Activated CD8-positive, alpha-beta memory T cell treated with anti-CD3 and anti-CD28 coated beads, Interleukin-2, amount 50 U/mL, for 1 hour (primary cell): ENCODE measurements around the gene LIN28A.

ENCODE experiments used
- DNase-seq: peaks from one replicate; pipeline ENCODE4 v3.0.0-alpha.2; 2020; ENCODE audit errors: extremely low read depth

Gene LIN28A

DNA sequence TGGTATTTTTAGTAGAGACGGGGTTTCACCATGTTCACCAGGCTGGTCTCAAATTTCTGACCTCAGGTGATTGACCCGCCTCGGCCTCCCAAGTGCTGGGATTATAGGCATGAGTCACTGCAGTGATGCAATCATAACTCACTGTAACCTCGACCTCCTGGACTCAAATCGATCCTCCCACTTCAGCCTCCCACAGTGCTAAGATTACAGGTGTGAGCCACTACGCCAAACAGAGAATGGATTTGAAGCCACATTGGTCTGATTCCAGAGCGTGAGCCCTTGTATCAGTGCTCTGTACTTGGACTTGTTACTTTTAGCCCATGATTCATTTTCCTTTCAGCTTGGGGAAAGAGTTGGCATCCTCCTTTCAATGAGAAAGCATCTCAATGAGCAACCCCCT is 23.2 kb upstream of the LIN28A start:
- DNase-seq = no peak

DNA sequence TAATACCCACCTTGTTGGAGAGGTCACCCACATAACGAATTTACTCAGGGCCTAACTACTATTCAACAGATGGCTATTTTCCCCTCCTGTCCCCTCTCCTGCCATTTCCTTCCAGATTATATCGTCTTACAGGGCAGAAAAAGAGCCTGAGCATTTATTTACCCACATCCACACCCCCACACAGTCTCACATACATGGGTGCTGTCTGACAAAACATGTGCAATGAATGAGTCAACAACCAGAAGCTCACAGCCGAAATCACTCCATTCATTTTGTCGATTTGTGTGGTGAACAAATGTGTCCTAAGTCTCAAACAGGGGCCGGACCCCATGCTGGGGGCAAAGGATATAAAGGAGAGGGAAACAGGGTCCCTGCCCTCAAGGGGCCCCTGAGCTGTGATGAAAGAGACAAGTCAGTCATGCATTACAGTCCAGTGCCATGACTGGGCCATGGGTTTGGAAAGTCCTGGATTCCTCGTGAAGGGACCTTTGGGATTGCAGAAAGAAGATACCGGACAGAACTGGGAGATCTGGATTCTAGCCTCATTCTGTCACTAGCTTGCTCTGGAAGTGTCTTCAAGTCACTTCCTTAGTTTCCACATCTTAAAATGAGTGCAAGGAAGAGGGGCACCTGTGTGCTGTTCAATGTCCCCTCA is 21.7 kb upstream of the LIN28A start:
- no peak for DNase-seq

DNA sequence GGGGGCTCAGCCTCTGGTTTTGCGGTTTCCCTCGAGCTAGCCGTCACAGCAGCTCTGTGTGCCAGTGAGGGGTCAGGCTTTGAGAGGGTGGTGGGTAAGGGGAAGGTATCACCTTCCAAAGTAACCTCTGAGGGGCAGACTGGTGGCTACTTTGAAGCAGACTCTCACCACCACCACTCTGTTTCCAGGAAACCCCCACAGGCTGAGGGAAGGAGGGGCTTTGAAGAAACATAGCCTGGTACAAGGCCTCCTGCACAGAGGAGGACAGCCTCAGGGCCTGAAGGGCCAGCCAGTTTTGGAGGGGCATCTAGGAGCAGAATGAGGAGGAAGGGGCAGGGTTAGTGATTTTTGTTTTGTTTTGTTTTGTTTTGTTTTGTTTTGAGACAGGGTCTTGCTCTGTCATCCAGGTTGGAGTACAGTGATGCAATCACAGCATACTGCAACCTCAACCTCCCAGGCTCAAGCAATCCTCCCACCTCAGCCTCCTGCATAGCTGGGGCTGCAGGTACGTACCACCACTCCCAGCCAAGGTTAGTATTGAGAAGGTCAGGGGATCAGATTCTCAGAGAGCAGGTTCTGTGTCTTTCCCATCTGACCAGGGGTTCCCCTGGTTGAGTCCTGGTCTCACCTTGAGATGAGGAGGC is 20.9 kb upstream of the LIN28A start:
- no peak for DNase-seq

DNA sequence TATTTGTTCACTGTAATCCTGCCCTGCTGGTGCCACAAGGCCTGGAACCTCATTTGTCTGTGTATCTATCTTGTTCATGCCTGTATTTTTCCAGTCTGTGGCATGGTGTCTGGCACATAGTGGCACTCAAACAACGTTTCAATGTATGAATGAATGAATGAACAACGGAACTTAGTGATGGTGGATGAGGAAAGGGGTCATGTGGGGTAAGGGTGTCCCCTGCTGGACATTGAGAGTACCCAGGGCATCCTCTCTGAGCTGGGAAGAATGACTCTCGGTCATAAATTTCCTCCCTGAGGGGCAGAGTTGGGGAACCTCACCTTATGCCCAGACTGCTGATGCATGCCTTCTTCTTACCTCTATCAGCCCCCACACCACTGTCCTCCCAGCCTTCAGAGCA is 19.2 kb upstream of the LIN28A start:
- no peak for DNase-seq

DNA sequence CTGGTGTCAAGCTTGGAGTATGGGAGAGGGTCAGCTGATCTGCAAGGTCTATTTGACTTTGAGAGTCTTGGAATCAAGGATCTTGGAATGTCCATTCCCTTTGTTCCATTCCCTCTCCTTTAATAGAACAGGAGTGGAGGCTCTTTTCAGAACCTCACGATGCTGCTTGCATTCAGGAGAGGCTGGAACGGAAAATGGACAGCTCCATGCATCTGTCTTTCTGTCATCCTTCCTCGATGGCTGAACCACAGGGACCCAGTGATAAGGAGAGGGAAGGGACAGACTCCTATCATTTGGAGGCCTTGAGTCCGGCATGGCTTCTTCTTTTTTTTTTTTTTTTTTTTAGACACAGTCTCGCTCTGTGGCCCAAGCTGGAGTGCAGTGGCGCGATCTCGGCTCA is 14.9 kb upstream of the LIN28A start:
- no peak for DNase-seq

DNA sequence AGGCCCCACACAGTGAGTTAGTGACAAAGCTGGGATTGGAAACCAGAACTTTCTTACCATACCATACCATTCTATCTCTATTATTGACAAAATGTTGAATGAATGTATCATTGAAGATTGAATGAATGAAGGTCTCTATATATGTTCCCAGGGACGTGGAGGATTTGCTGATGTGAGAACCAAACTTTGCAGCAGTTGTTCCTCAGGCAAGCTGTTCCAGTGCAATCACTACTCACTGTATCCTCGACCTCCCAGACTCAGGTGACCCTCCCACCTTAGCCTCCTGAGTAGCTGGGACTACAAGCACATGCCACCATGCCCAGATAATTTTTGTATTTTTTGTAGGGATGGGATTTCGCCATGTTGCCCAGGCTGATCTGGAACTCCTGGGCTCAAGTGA is 11.6 kb upstream of the LIN28A start:
- no peak for DNase-seq

DNA sequence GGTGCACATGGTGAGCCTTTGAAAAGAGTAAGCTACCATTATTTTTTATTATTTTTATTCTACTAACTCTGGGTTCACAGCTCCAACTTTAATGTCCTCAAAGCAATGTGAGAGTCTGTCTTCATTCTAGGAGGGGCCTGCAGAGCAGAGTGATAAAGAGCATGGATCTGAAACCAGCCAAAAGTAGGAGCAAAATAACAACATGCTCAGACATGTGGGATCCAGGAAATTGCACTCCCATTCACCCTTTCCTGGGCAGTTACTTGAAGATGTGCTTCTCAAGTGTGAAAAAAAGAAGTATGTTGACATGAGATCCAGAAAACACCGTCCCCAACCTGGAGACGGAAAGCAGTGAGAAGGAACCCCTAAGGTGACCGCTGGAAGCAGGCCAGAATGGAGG is 8.7 kb upstream of the LIN28A start:
- no peak for DNase-seq

DNA sequence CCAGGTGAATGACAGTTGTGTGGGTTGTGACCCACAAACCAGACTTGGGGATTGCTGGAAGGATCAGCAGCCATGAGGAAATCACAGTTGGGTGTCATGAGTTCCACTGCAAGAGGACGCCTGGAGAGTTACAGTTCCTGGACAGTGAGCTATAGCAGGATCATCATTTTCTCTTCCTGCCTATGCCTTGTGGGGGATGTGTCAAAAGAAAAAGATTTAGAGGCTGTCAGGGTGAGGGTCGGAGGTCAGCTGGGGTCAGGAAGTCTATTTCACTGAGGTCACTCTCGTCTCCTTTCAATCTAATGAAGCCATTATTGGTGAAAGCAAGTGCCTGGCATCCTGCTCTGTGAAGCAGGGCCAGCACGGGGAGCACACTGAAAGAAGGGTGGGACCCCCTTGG is 7.0 kb upstream of the LIN28A start:
- DNase-seq = no peak

DNA sequence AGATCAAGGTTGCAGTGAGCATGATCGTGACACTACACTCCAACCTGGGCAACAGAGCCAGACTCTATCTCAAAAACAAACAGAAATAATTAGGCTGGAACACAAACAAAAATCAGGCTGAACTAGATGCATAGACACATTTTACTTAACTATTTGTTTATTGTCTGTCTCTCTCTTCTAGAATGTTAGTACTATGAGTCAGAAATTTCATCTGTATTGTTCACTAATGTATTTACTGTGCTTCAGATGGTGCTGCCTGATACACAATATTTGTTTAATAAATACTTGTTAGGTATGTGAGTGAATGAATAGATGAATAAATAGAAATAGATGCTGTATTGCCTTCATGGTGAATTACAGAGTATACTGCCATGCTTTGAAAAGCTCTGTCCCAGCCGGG is 6.0 kb upstream of the LIN28A start:
- no peak for DNase-seq

DNA sequence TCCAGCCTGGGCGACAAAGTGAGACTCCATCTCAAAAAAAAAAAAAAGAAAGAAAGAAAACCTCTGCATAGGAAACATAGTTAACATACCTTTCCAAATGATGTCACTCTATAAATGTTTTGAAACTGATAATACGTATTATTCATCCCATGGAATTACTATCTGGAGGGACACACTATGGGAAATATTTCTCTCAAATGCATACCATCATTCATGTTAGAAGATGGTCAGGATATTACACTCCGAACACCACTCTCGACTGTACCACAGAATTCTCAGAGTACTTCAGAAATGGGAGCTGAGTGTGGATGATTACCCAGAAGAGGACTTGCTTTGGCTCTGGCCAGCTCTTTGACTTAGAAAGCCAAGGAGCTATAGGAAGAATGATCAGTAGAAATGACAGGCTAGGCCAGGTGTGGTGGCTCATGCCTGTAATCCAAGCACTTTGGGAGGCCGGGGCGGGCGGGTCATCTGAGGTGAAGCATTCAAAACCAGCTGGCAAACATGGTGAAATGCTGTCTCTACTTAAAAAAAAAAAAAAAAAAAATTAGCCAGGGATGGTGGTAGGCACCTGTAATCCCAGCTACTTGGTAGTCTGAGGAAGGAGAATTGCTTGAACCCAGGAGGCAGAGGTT is 5.2 kb upstream of the LIN28A start:
- no peak for DNase-seq

DNA sequence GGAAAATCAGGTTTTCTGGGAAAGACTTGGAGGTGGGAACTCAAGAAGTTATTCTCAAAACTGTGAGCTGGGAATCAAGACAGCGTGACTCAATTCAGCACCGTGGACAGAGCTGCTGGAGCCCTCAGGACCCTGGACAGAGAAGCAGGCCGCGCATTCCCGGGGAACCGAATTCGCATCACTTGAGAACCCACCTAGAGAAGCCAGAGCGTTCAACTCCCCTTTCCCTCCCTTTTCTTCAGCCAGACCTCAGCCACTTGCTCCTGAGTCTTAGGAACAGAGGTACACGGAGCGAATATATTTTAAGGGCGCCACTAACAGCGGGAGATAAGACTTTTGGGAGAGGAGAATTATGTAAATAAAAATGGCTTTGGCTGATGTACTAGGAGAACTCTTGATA is 2.0 kb upstream of the LIN28A start:
- DNase-seq = peak; percentile 32

DNA sequence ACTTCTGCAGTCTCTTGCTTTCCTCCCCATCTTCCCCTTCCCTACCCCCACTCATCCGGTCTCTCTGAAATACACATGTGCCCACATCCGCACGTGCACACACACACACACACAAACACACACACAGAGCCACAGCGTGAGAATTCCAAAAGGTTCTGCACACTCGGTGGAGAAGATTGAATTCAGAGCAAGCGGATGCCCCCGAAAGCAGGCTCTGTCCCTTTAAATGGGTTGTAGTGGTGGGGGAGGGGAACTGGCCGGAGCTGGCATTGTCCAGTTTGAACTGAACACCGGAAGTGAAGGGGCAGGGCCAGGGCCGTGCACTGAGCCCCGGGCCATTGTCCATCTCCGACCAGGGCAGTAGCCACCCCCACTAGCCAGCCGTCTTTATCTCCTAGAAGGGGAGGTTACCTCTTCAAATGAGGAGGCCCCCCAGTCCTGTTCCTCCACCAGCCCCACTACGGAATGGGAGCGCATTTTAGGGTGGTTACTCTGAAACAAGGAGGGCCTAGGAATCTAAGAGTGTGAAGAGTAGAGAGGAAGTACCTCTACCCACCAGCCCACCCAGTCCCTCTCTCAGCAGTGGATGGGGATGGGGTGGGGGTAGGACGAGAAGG is 1.3 kb upstream of the LIN28A start:
- DNase-seq = no peak

DNA sequence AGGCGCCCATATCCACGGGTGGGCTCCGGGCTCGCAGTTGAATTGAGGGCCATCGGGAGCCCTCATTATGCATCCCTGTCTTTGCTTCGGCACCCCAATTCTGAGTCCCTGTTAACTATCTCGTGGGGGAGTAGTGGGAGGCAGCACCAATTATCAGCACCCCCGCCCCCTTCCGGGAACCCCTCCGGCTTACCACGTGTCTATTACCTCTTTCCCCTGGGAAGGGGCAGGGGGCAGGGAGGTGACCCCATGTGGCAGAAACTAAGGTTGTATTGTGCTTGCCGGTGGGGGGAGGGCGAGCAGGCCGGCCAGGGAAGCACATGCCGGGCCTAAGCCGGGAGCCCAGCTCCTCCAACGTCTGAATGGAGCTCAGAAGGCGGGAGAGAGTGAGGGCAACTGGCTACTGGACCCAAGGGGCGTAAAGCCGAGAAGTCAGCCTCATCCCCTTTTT is 1.0 kb downstream of the LIN28A start:
- DNase-seq = no peak

DNA sequence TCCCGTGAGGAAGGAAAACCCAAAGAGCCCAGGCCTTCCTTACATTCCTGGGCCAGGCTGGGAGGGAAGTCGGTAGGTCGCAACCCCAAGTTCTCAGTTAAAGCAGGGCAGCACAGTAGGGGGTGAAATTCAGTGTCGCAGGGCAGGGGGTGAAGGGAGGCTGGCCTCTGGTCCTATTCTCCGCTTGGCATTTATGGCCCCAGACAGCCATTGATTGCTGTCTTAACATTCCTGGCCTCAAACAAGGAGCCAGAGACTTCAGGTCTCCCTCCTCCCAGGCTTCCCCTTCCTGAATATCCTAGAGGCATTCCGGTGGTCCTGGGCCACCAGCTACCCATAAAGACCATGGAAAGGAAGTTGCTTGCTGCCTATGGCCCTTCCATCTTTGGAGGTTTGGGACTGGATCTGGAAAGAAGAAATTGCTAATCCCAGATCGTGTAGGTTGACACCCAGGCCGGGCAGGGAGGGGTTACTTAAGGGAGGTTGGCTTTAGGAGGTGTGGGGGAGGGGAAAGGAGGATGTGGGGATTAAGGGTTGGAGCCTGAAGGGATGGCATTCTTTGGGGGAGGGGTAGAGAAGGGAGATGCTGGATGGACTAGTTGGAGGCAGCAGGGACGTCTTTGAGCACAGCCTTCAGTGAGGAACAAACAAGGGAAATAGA is 1.7 kb downstream of the LIN28A start:
- no peak for DNase-seq

DNA sequence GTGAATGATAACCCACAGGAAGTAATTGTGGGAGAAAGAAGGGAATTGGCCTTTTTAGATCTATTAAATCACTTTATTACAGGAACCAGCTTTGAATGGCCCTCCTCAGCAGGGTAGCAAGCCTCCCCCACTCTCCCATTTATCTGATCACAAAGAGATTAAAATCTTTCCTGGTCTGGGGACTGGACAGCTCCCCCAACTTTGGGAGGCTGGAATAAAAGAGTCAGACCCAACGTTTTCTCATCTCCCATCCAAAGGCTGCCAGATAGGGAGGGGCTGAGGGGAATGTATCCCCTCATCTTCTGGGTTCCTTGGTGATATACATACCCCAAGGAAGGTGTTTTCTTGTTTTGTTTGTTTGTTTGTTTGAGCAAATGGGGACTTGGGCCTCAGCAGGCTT is 2.4 kb downstream of the LIN28A start:
- DNase-seq = no peak

DNA sequence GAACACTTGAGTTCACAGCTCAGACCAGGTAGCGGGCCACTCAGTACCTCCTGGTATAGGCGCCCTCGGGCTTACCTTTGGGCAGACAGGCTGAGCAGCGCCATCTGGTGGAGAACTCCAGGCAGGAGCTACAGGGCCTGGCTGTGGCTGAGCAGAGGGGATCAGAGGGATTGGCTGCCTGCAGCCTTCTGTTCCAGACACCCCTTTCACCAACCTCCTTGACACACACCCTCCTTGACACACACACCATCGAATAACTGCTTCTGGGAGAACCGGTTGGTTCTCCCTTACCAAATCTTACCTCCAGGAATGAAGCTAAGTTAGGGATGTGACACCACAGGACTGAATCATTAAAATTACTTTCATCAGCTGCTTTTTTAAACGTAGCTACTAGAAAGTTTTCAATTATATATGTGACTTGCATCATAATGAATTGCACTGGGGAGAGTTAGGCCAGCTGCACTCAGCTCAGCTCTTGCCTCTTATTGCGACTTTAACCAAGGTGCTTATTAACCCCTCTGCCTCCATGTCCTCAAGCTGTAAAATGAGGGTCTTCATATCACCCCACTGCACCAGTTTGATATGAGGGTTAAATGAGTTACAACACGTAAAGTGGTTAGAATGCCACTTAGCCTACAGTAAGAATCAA is 6.6 kb downstream of the LIN28A start:
- peak; percentile 72 for DNase-seq

DNA sequence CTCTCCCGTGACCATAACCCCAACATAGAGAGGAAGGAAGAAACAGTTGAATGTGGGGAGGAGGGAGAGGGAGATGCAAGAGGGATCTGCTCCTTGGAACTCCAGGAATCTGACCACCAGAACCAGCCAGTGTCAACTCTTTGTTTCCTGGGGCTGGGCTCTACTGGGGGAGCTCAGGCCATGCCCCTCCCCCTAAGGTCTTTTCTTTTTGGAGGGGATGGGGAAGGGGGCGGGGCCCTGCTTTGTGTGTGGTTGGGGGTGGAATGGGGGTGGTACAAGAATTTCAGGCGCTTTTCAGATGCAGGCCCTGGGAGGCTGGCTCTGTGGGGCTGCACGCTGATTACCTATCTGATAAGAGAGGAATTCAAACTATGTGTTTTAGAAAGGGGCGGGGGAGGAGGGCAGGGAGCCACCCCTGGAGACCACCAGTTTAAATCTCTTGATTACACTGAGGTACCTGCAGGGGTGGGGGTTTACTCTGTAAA is 8.3 kb downstream of the LIN28A start:
- DNase-seq = no peak

DNA sequence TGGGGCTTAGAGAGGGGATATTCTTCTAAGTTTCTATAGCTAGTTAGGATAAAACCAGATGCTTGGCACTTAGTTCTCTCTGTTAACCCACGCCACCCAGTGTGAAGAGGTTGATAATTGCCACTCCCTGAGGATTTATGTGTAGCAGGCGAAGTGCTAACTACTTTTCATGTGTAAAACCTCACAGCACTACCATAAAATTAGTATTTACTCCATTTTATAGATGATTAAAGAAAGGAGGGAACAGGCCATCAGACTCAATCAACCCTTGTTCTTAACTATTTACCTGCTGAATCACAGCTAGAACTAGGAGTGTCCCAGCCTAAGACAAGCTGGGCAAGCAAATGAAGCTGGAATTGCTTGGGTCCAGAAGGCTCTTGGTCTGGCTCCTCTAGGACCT is 8.9 kb downstream of the LIN28A start:
- DNase-seq = no peak

DNA sequence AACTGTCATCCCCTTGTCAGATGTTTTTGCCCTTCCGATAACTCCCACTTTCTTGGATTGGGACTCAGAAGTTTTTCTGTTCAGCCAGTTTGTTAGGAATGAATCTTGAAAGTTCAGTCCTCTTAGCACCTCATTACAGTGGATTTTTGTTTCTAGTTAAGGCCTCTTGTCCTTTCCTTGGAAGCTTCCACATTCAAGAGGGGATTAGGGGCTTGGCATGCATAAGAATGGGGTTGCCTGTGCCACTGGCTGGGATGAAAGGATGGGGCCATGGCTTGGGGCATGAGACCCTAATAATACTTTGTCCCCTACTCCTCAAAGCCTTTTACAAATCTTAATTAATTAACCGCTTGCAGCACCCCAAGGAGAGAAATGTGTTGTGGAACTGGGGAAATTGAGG is 19.1 kb downstream of the LIN28A start:
- no peak for DNase-seq

DNA sequence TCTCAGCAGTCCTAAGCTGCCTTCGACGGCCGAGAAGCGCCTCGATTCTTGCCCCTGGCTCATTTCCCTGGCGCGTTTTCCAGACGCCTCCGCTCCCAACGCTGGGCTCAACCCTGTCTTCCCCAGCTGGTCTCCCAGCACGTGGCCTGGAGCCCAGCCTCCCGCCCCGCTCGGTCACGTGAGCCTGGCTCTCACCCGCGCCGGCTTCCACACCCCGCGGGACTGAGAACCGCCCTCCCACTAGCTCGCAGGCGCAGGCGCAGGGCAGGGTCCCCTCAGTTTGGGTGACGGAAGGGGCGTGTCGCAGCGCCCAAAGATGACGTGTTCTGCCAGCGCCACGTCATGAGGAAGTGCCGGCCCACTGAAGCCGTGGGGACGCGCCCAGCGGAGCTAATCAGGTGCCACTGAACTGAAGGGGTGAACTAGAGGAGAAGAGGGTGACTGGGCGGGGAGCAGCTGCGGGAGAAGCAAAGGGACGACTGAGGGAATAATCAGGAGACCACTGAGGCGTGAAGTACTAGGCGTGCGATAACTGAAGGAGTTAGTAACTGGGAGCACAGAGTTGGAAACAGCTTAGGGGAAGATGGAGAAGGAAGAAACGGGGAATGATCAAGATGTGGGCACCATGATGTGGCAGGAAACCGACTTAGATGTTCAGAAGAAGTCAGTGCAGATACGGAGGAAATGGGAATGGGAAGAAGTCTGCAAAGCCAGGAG is 21.5 kb downstream of the LIN28A start, which contains the start of gene DHDDS:
TSS of gene DHDDS (plus strand) at position 343 of the 717 bp plus-strand sequence. CDS start 625 bp downstream, outside the sequence.
- DNase-seq = peak; percentile 93

DNA sequence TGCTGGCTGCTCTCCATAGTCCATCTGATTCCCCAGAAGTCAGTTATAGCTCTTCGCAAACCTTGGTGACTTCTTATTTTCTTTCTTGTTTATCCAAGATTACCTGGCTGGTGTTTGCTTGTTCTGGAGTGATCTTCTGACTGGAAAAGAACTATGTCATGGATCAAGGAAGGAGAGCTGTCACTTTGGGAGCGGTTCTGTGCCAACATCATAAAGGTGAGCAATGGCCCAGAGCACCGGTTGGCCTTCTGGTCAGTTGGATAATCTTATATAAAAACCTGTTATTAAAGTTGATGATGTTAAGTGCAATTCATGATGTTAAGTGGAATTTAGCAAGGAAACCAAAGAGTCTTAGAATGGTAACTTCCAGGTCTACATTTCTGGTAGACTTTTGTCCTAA is 22.2 kb downstream of the LIN28A start:
- no peak for DNase-seq
